Endodermal cell (in vitro differentiated cells): ENCODE data around the gene LDLRAD4. TPM values are rescaled to one million over a fixed set of nuclear protein-coding genes. Genes with fewer than 3 reads are reported as not detected.

ENCODE experiments used
- DNase-seq: peaks from one replicate; pipeline ENCODE4 v3.0.0-alpha.2; 2017
- H3K27ac ChIP-seq: 2 replicates; pipeline ENCODE4 v1.5.1; 2013; ENCODE audit warnings: mild to moderate bottlenecking, low read depth, low read length, moderate library complexity
- H3K27me3 ChIP-seq: 2 replicates; pipeline ENCODE4 v1.6.1; 2013; ENCODE audit warnings: mild to moderate bottlenecking, low read length, moderate library complexity; ENCODE audit not compliant: insufficient read depth, control insufficient read depth, poor library complexity, severe bottlenecking
- H3K36me3 ChIP-seq: 2 replicates; pipeline ENCODE4 v1.7.0; 2013; ENCODE audit warnings: mild to moderate bottlenecking, low read length, moderate library complexity; ENCODE audit not compliant: control insufficient read depth, insufficient read depth
- H3K4me1 ChIP-seq: one replicate; pipeline ENCODE4 v1.7.0; 2013; ENCODE audit warnings: low read length; ENCODE audit not compliant: control insufficient read depth, insufficient read depth
- H3K4me3 ChIP-seq: 2 replicates; pipeline ENCODE4 v1.5.1; 2013; ENCODE audit warnings: mild to moderate bottlenecking, low read length, moderate library complexity
- H3K9ac ChIP-seq: 2 replicates; pipeline ENCODE4 v1.6.1; 2013; ENCODE audit warnings: mild to moderate bottlenecking, low read length, moderate library complexity; ENCODE audit not compliant: poor library complexity, severe bottlenecking; ENCODE audit errors: extremely low read depth
- H3K9me3 ChIP-seq: 2 replicates; pipeline ENCODE4 v1.6.1; 2013; ENCODE audit warnings: mild to moderate bottlenecking, low read length, moderate library complexity; ENCODE audit not compliant: control insufficient read depth
- H3K27ac Mint-ChIP-seq: 2 replicates; pipeline ENCODE4 v1.8.0; 2020; ENCODE audit warnings: mixed read lengths
- H3K27me3 Mint-ChIP-seq: 2 replicates; pipeline ENCODE4 v1.8.0; 2021; ENCODE audit warnings: mild to moderate bottlenecking, mixed read lengths; ENCODE audit not compliant: insufficient read depth
- H3K36me3 Mint-ChIP-seq: 2 replicates; pipeline ENCODE4 v1.8.0; 2020; ENCODE audit warnings: low read depth, mixed read lengths
- H3K4me1 Mint-ChIP-seq: 2 replicates; pipeline ENCODE4 v1.8.0; 2020; ENCODE audit warnings: mixed read lengths
- H3K4me3 Mint-ChIP-seq: 2 replicates; pipeline ENCODE4 v1.8.0; 2020; ENCODE audit warnings: mild to moderate bottlenecking, moderate library complexity, mixed read lengths
- H3K9me3 Mint-ChIP-seq: 2 replicates; pipeline ENCODE4 v1.8.0; 2020; ENCODE audit warnings: mild to moderate bottlenecking, mixed read lengths
- WGBS, 2 experiments: methylation state at CpG; one replicate each; pipeline versions ENCODE4 v1.1.5 to v1.1.7; 2013; ENCODE audit warnings: missing lambda C conversion rate in 2 of 2, mixed read lengths in 1 of 2; ENCODE audit not compliant: insufficient coverage in 1 of 2, insufficient read length in 1 of 2; 5-methylcytosine and 5-hydroxymethylcytosine counted together
- total RNA-seq, 2 donors: library from RNA; stranded (reverse); fragmentation: NEBNext Ultra II Directional in 1 of 2; extraction: Animal tissue kit (Norgen Biotek cat#: 25700) in 1 of 2; gene quantifications; 2 replicates in 1 of 2; 3 replicates in 1 of 2; pipeline ENCODE4 v1.2.1, GENCODE V29; 2021
- TF ChIP-seq, protein P1 (sequence below): fragments of 200-600 bp; sonication (generic); conservative IDR thresholded peaks from 2 replicates; pipeline ENCODE4 v1.5.0; 2021; ENCODE audit warnings: antibody characterized with exemption, mild to moderate bottlenecking

The LDLRAD4 gene
- total RNA-seq, 2 donors from 2014 or later = 14.9 to 15.1 TPM

DNA sequence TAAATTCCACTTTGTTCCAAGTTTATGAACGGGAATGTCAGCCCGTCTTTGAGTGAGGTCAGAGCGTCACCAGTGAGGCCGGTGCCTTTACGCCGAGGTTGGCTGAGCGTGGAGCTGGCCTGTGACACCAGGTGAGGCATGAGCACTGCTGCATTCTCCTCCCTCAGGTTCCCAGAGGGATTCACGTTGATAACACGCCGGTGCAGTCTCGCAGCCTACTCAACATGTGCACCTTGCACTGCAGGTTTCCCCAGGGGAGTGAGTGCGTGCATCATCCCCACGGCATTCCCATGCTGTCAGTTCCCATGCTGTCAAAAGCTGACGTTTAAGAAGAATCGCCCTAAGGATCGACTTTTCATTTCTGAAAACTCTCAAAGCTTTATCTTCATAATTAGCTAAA, 213.3 kb downstream of the LDLRAD4 start:
- Mint-ChIP-seq H3K36me3 (no peaks in the 10 kb centered on the region), H3K9me3 (no peaks in the 10 kb centered on the region), H3K27ac (no peak overlapping the region), H3K4me1 (peaks cover 13% of the 10 kb centered on the region), H3K4me3 (no peak overlapping the region), H3K27me3 (no peaks in the 10 kb centered on the region)
- TF ChIP-seq, protein P1, sequence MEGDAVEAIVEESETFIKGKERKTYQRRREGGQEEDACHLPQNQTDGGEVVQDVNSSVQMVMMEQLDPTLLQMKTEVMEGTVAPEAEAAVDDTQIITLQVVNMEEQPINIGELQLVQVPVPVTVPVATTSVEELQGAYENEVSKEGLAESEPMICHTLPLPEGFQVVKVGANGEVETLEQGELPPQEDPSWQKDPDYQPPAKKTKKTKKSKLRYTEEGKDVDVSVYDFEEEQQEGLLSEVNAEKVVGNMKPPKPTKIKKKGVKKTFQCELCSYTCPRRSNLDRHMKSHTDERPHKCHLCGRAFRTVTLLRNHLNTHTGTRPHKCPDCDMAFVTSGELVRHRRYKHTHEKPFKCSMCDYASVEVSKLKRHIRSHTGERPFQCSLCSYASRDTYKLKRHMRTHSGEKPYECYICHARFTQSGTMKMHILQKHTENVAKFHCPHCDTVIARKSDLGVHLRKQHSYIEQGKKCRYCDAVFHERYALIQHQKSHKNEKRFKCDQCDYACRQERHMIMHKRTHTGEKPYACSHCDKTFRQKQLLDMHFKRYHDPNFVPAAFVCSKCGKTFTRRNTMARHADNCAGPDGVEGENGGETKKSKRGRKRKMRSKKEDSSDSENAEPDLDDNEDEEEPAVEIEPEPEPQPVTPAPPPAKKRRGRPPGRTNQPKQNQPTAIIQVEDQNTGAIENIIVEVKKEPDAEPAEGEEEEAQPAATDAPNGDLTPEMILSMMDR = no peak
- WGBS, 2 experiments = 88 to 94% methylated on average over 16 of the region's 16 CpGs
- Histone ChIP-seq H3K4me1 (no peaks in the 10 kb centered on the region), H3K9me3 (no peaks in the 10 kb centered on the region), H3K4me3 (no peak overlapping the region), H3K27me3 (no peaks in the 10 kb centered on the region), H3K27ac (no peak overlapping the region), H3K36me3 (no peaks in the 10 kb centered on the region), H3K9ac (no peak overlapping the region)
- DNase-seq = no peak

DNA sequence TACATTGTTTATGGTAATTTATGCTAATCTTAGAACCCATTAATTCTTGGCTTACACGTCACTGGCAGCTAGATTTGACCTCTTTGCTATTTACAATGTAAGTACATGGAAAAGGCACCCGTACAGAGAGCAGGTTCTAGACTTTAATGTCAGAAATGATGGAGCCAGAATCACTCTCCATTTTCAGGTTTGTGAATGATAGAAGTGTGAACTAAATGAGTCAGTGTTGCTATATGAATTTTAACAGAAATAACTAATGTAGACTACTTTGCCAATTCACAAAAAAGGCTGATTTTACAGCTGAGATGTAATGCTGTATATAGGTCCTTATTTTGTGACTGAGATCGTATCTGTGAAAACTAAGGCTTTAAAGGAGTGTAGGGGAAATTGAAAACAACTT, 214.6 kb downstream of the LDLRAD4 start:
- H3K9me3 ChIP-seq = no peaks in the 10 kb centered on the region
- Mint-ChIP-seq H3K27me3 (no peaks in the 10 kb centered on the region), H3K36me3 (no peaks in the 10 kb centered on the region), H3K4me1 (peaks cover 14% of the 10 kb centered on the region), H3K4me3 (no peak overlapping the region), H3K9me3 (no peaks in the 10 kb centered on the region), H3K27ac (no peak overlapping the region)
- WGBS, 2 experiments = 90 to 95% methylated on average over 2 to 3 of the region's 3 CpGs
- no peak overlapping the region for H3K27ac ChIP-seq
- no peak overlapping the region for H3K4me3 ChIP-seq
- H3K4me1 ChIP-seq = no peaks in the 10 kb centered on the region
- TF ChIP-seq, protein P1 = no peak
- H3K36me3 ChIP-seq = no peaks in the 10 kb centered on the region
- no peaks in the 10 kb centered on the region for H3K27me3 ChIP-seq
- H3K9ac ChIP-seq = no peak overlapping the region
- no peak for DNase-seq

DNA sequence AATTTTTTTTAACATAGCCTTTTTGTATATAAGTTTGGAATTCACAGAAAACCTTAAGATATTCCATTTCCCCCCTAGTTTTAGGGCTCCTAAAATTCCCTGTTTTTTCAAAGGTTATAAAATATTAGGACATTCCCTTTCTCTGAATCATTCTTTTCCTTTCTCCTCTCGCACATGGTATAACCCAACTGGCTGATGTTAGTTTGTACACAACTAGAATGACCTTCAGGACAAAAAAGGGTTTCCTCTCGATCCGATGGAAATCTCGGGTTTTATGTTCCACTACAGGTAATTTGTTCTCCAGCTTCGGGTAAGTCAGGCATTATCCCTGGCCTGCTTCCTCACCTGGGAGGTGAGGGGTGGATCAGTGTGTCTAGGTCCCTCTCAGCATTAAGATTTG, 215.1 kb downstream of the LDLRAD4 start:
- no peak overlapping the region for H3K27ac Mint-ChIP-seq
- no peaks in the 10 kb centered on the region for H3K36me3 Mint-ChIP-seq
- no peaks in the 10 kb centered on the region for H3K9me3 Mint-ChIP-seq
- no peaks in the 10 kb centered on the region for H3K36me3 ChIP-seq
- H3K9ac ChIP-seq = no peak overlapping the region
- peaks cover 12% of the 10 kb centered on the region for H3K4me1 Mint-ChIP-seq
- TF ChIP-seq, protein P1 = no peak
- H3K27me3 ChIP-seq = no peaks in the 10 kb centered on the region
- H3K4me1 ChIP-seq = no peaks in the 10 kb centered on the region
- H3K4me3 ChIP-seq = no peak overlapping the region
- no peak overlapping the region for H3K4me3 Mint-ChIP-seq
- no peaks in the 10 kb centered on the region for H3K9me3 ChIP-seq
- H3K27me3 Mint-ChIP-seq = no peaks in the 10 kb centered on the region
- no peak overlapping the region for H3K27ac ChIP-seq
- DNase-seq = no peak
- WGBS, 2 experiments = 86 to 100% methylated on average over 1 to 5 of the region's 5 CpGs
